Neutrophil (primary cell): ENCODE measurements around the gene MSH5.

Experiments
- H3K27ac ChIP-seq: fragments of 200-600 bp; sonication (generic); 2 replicates; pipeline ENCODE4 v1.5.1; 2016; ENCODE audit warnings: mild to moderate bottlenecking, moderate library complexity
- H3K27me3 ChIP-seq: fragments of 200-600 bp; sonication (generic); 2 replicates; pipeline ENCODE4 v1.6.0; 2016; ENCODE audit warnings: mild to moderate bottlenecking
- H3K36me3 ChIP-seq: fragments of 200-600 bp; sonication (generic); 2 replicates; pipeline ENCODE4 v1.5.1; 2017
- H3K4me1 ChIP-seq, 2 experiments: fragments of 200-600 bp in 1 of 2; sonication (generic) in 1 of 2; 1 replicate in 1 of 2; 2 replicates in 1 of 2; pipeline versions ENCODE4 v1.5.1 to v1.6.1; 2013 to 2016; ENCODE audit warnings: low read depth in 1 of 2, low read length in 1 of 2, mild to moderate bottlenecking in 1 of 2, moderate library complexity in 1 of 2; ENCODE audit not compliant: control insufficient read depth in 1 of 2, insufficient read depth in 1 of 2
- H3K4me3 ChIP-seq, 2 experiments: fragments of 200-600 bp in 1 of 2; sonication (generic) in 1 of 2; 1 replicate in 1 of 2; 2 replicates in 1 of 2; pipeline ENCODE4 v1.5.1; 2013 to 2016; ENCODE audit warnings: low read depth in 1 of 2, low read length in 1 of 2, mild to moderate bottlenecking in 1 of 2, moderate library complexity in 1 of 2
- H3K9me3 ChIP-seq: fragments of 200-600 bp; sonication (generic); 2 replicates; pipeline ENCODE4 v1.5.1; 2016
- TF ChIP-seq, protein P1 (sequence below): fragments of 200-600 bp; sonication (generic); IDR thresholded peaks from 2 replicates; pipeline ENCODE4 v1.5.1; 2016; ENCODE audit warnings: antibody characterized with exemption

The MSH5 gene

GRCh38 chr6:31749301-31750036 lies 9.7 kb downstream of the MSH5 start:
- H3K4me3 ChIP-seq: no peak overlapping the region
- H3K27me3 ChIP-seq: no peaks in the 10 kb centered on the region
- H3K27ac ChIP-seq: no peak overlapping the region
- no peaks in the 10 kb centered on the region for H3K9me3 ChIP-seq
- TF ChIP-seq, protein P1, sequence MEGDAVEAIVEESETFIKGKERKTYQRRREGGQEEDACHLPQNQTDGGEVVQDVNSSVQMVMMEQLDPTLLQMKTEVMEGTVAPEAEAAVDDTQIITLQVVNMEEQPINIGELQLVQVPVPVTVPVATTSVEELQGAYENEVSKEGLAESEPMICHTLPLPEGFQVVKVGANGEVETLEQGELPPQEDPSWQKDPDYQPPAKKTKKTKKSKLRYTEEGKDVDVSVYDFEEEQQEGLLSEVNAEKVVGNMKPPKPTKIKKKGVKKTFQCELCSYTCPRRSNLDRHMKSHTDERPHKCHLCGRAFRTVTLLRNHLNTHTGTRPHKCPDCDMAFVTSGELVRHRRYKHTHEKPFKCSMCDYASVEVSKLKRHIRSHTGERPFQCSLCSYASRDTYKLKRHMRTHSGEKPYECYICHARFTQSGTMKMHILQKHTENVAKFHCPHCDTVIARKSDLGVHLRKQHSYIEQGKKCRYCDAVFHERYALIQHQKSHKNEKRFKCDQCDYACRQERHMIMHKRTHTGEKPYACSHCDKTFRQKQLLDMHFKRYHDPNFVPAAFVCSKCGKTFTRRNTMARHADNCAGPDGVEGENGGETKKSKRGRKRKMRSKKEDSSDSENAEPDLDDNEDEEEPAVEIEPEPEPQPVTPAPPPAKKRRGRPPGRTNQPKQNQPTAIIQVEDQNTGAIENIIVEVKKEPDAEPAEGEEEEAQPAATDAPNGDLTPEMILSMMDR: no peak
- H3K36me3 ChIP-seq: no peaks in the 10 kb centered on the region
- H3K4me1 ChIP-seq: no peaks in the 10 kb centered on the region

DNA sequence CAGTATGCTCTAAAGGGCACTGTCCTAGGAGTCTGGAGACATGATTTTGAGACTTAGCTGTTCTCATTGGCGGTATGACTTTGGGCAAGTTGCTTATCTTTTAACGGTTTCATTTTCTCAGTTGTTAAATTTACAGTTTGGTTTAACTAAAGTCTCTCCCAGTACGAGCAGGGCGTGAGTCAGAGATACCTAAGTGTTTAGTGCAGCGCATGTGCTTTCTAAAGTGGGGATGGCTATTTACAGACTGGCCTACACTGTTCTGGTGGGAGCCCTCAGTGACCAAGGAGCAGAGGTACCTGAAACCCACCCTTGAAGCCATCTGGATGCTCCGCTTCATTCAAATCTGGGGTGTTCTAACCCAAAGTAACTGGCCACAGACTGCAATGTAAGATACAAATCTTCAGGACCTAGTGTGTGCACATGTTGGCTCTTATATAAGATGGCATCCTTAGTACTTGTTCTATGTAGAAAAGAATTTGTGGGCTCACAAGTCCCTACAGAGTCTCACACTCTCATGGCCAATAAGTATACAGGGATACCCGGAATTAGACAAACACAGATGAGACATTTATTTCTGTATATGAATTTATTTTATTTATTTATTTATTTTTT lies 10.7 kb downstream of the MSH5 start:
- Histone ChIP-seq H3K27ac (no peak overlapping the region), H3K36me3 (no peaks in the 10 kb centered on the region), H3K4me3 (no peak overlapping the region), H3K9me3 (no peaks in the 10 kb centered on the region), H3K27me3 (no peaks in the 10 kb centered on the region), H3K4me1 (no peaks in the 10 kb centered on the region)
- TF ChIP-seq, protein P1: no peak

- H3K27ac ChIP-seq: no peak overlapping the region
These were observed 13.0 kb downstream of the MSH5 start for GRCh38 chr6:31752739-31753319.

GRCh38 chr6:31758281-31758680 lies 18.5 kb downstream of the MSH5 start:
- Histone ChIP-seq H3K4me3 (no peak overlapping the region), H3K27me3 (no peaks in the 10 kb centered on the region), H3K9me3 (no peaks in the 10 kb centered on the region), H3K27ac (no peak overlapping the region), H3K4me1 (no peaks in the 10 kb centered on the region), H3K36me3 (peaks cover 23% of the 10 kb centered on the region)
- TF ChIP-seq, protein P1: no peak

More at GRCh38 chr6:31752739-31753319, 13.0 kb downstream of the MSH5 start:
- H3K9me3 ChIP-seq: no peaks in the 10 kb centered on the region
- TF ChIP-seq, protein P1: no peak
- H3K4me3 ChIP-seq: no peak overlapping the region
- no peaks in the 10 kb centered on the region for H3K4me1 ChIP-seq
- H3K36me3 ChIP-seq: no peaks in the 10 kb centered on the region
- no peaks in the 10 kb centered on the region for H3K27me3 ChIP-seq

- Histone ChIP-seq H3K27ac (no peak overlapping the region), H3K27me3 (no peaks in the 10 kb centered on the region), H3K4me1 (no peaks in the 10 kb centered on the region), H3K9me3 (no peaks in the 10 kb centered on the region), H3K36me3 (peaks cover 23% of the 10 kb centered on the region), H3K4me3 (no peak overlapping the region)
- TF ChIP-seq, protein P1: no peak
These were observed 21.0 kb downstream of the MSH5 start for GRCh38 chr6:31760790-31761189.
